Astrocyte of the spinal cord (primary cell): ENCODE measurements around the gene BBS1.
A peak's percentile ranks its signal among the peaks of the same experiment; 100 is the strongest.
"Not testable (repeated sequence)": the region's sequence is repeated elsewhere in the genome, so short reads cannot be mapped to it uniquely, and the experiment has no call there.

Experiments
- DNase-seq: peaks from one replicate; pipeline ENCODE4 v3.0.0; 2011; ENCODE audit warnings: low read depth, low spot score
- H3K4me3 ChIP-seq: 2 replicates; pipeline ENCODE4 v1.5.1; 2011; ENCODE audit warnings: low read depth, mild to moderate bottlenecking, low read length, moderate library complexity
- in situ Hi-C: cut with HindIII; loops from 2 replicates; pipeline ENCODE4 v1.10.0; 2017; ENCODE audit warnings: low sequenced_read_pairs
- TF ChIP-seq, protein P1 (sequence below): IDR thresholded peaks from 2 replicates; pipeline ENCODE4 v1.5.1; 2012; ENCODE audit warnings: low read depth, mild to moderate bottlenecking, low read length, inconsistent platforms

Gene BBS1

GRCh38 chr11:66510271-66510989 is at the start of gene BBS1:
Gene BBS1, plus strand, starts transcription at chr11:66510635. Its CDS starts 25 bp downstream, at chr11:66510660.
- TF ChIP-seq, protein P1, sequence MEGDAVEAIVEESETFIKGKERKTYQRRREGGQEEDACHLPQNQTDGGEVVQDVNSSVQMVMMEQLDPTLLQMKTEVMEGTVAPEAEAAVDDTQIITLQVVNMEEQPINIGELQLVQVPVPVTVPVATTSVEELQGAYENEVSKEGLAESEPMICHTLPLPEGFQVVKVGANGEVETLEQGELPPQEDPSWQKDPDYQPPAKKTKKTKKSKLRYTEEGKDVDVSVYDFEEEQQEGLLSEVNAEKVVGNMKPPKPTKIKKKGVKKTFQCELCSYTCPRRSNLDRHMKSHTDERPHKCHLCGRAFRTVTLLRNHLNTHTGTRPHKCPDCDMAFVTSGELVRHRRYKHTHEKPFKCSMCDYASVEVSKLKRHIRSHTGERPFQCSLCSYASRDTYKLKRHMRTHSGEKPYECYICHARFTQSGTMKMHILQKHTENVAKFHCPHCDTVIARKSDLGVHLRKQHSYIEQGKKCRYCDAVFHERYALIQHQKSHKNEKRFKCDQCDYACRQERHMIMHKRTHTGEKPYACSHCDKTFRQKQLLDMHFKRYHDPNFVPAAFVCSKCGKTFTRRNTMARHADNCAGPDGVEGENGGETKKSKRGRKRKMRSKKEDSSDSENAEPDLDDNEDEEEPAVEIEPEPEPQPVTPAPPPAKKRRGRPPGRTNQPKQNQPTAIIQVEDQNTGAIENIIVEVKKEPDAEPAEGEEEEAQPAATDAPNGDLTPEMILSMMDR, result no peak
- DNase-seq, result peak; percentile 76
- in situ Hi-C loops, result no loop called here
- peak within 1 kb of the TSS; percentile 90 for H3K4me3 ChIP-seq

DNA sequence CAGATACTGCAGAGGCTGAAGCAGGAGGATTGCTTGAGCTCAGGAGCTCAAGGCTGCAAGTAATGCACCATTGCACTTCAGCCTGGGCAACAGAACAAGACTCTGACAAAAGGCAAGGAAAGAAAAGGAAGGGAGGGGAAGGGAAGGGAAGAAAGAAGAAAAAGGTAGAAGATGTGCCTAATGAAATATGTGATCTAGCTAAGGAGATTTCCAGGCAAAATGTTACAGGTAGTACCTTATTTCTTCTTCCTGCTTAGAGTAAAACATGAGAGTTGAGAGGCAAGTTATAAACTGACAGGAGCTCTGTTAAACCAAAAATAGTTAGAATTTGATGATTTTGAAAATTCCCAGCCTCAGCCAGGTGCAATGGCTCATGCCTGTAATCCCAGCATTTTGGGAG is 48.4 kb upstream of the BBS1 start:
- H3K4me3 ChIP-seq, result no peak overlapping the region
- TF ChIP-seq, protein P1, result no peak
- in situ Hi-C loops, result no loop called here
- no peak for DNase-seq

DNA sequence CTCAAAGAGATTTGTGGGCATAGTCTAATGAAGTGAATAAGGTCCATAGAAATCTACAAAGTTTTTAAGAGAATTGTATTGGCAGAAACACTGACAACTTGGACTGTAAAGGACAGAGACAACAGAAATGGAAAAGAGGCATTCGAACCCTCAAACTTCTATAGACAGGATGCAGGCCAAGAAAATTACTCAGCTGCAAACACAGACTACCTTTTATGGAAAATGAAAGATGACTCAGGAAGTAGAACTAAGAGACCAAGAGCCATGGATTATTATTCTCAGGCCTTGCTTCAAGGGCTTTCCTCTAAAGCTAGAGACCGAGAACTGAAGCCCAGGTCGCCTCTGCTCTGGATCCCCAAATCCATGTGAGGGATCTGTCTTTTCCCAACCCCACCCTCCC is 47.5 kb upstream of the BBS1 start:
- DNase-seq, result no peak
- in situ Hi-C loops, result no loop called here
- TF ChIP-seq, protein P1, result no peak
- H3K4me3 ChIP-seq, result no peak overlapping the region

DNA sequence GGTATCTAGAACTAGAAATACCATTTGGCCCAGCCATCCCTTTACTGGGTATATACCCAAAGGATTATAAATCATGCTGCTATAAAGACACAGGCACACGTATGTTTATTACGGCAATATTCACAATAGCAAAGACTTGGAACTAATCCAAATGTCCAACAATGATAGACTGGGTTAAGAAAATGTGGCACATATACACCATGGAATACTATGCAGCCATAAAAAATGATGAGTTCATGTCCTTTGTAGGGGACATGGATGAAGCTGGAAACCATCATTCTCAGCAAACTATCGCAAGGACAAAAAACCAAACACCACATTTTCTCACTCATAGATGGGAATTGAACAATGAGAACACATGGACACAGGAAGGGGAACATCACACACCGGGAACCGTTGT is 46.3 kb upstream of the BBS1 start:
- DNase-seq, H3K4me3 ChIP-seq, in situ Hi-C loops: not testable (repeated sequence)

GRCh38 chr11:66464916-66465315 is 45.5 kb upstream of the BBS1 start:
- in situ Hi-C loops, result no loop called here
- no peak for DNase-seq
- H3K4me3 ChIP-seq, result no peak overlapping the region
- TF ChIP-seq, protein P1, result no peak

GRCh38 chr11:66465373-66466224 is 44.8 kb upstream of the BBS1 start:
- peak overlapping the region; percentile 56 for H3K4me3 ChIP-seq
- TF ChIP-seq, protein P1, result no peak
- in situ Hi-C loops, result no loop called here
- no peak for DNase-seq
